ENCODE data around the gene NDUFS1. TPM values are rescaled to one million over a fixed set of nuclear protein-coding genes. Genes with fewer than 3 reads are reported as not detected.
"Not testable (repeated sequence)": the region's sequence is repeated elsewhere in the genome, so short reads cannot be mapped to it uniquely, and the experiment has no call there.

NDUFS1 gene
- 100 to 1,000 TPM in 1 of 2 donors, 10 to 100 TPM in 1; 63.8 to 104 TPM for total RNA-seq

GRCh38 chr2:206159346-206160124 lies at the start of gene NDUFS1, which contains the start of gene EEF1B2:
NDUFS1 (minus strand) TSS chr2:206159444; CDS start chr2:206153678, 5,766 bp downstream.
EEF1B2 (plus strand) TSS chr2:206159895; CDS start chr2:206159980, 85 bp downstream.
- no peaks in the 10 kb centered on the region for H3K9me3 Mint-ChIP-seq
- H3K4me1 Mint-ChIP-seq = peaks cover 36% of the 10 kb centered on the region
- peak within 1 kb of the TSS; percentile 98 for H3K27ac Mint-ChIP-seq
- ATAC-seq (replicated peaks) = peak; percentile 92
- H3K27me3 Mint-ChIP-seq = no peaks in the 10 kb centered on the region
- peaks cover 61% of the 10 kb centered on the region for H3K36me3 Mint-ChIP-seq (ENCODE audit: low read depth)
- peak within 1 kb of the TSS; percentile 95 for H3K4me3 Mint-ChIP-seq

GRCh38 chr2:206208900-206209299 lies 49.7 kb upstream of the NDUFS1 start:
- no peak overlapping the region for H3K4me3 Mint-ChIP-seq
- H3K36me3 Mint-ChIP-seq (ENCODE audit: low read depth) = no peaks in the 10 kb centered on the region
- H3K27me3 Mint-ChIP-seq = no peaks in the 10 kb centered on the region
- H3K9me3 Mint-ChIP-seq = no peaks in the 10 kb centered on the region
- no peak for ATAC-seq (replicated peaks)
- H3K27ac Mint-ChIP-seq = no peak overlapping the region
- no peaks in the 10 kb centered on the region for H3K4me1 Mint-ChIP-seq

DNA sequence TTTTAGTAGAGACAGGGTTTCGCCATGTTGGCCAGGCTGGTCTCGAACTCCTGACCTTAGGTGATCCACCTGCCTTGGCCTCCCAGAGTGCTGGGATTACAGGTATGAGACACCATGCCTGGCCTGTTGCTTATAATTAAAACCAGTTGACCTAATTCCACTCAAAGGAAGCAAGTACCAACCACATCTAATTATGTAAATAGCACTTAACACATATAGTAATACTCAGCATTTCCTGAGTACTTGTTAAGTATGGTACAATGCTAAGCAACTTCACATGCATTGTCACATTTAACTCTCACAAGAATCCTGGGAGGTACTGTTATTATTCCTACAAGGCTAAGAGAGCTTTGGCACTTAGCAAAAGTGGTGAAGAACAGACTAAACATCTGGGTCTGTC lies 48.1 kb upstream of the NDUFS1 start:
- ATAC-seq (replicated peaks); H3K27me3 Mint-ChIP-seq; H3K4me1 Mint-ChIP-seq; H3K27ac Mint-ChIP-seq; H3K9me3 Mint-ChIP-seq; H3K36me3 Mint-ChIP-seq (ENCODE audit: low read depth); H3K4me3 Mint-ChIP-seq: not testable (repeated sequence)

- ATAC-seq (replicated peaks) = no peak
Measured at GRCh38 chr2:206204710-206205109, 45.5 kb upstream of the NDUFS1 start.

GRCh38 chr2:206203331-206203730 lies 44.1 kb upstream of the NDUFS1 start:
- no peaks in the 10 kb centered on the region for H3K4me1 Mint-ChIP-seq
- H3K9me3 Mint-ChIP-seq = no peaks in the 10 kb centered on the region
- no peak overlapping the region for H3K4me3 Mint-ChIP-seq
- no peak for ATAC-seq (replicated peaks)
- H3K27me3 Mint-ChIP-seq = peaks cover 5% of the 10 kb centered on the region
- no peak overlapping the region for H3K27ac Mint-ChIP-seq
- no peaks in the 10 kb centered on the region for H3K36me3 Mint-ChIP-seq (ENCODE audit: low read depth)

More at GRCh38 chr2:206204710-206205109, 45.5 kb upstream of the NDUFS1 start:
- Mint-ChIP-seq H3K9me3 (no peaks in the 10 kb centered on the region), H3K27me3 (peaks cover 5% of the 10 kb centered on the region), H3K4me3 (peak overlapping the region; percentile 7), H3K27ac (no peak overlapping the region), H3K36me3 (ENCODE audit: low read depth) (no peaks in the 10 kb centered on the region), H3K4me1 (no peaks in the 10 kb centered on the region)

DNA sequence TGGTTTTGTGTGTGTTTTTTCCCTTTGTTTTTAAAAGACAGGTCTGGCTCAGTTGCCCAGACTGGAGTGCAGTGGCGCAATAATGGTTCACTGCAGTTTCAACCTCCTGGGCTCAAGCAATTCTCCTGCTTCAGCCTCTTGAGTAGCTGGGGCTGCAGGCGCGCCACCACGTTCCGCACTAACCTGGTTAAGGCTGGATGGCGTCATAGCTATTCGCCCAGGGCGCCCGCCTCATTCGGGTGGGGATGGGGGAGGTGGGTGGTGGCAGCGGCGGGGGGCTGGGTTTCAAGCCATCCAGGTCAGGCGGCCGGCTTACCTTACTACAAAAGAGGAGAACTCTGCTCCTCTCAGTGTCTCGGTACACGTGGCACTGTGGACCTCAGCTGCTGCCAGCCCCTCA lies 43.2 kb upstream of the NDUFS1 start:
- no peaks in the 10 kb centered on the region for H3K36me3 Mint-ChIP-seq (ENCODE audit: low read depth)
- no peak overlapping the region for H3K27ac Mint-ChIP-seq
- no peaks in the 10 kb centered on the region for H3K4me1 Mint-ChIP-seq
- H3K9me3 Mint-ChIP-seq = no peaks in the 10 kb centered on the region
- H3K4me3 Mint-ChIP-seq = no peak overlapping the region
- ATAC-seq (replicated peaks) = no peak
- H3K27me3 Mint-ChIP-seq = peaks cover 9% of the 10 kb centered on the region

GRCh38 chr2:206201075-206201848 lies 42.0 kb upstream of the NDUFS1 start:
- Mint-ChIP-seq H3K36me3 (ENCODE audit: low read depth) (no peaks in the 10 kb centered on the region), H3K27me3 (peaks cover 9% of the 10 kb centered on the region), H3K27ac (no peak overlapping the region), H3K9me3 (no peaks in the 10 kb centered on the region), H3K4me1 (no peaks in the 10 kb centered on the region), H3K4me3 (no peak overlapping the region)
- no peak for ATAC-seq (replicated peaks)

- H3K4me3 Mint-ChIP-seq = no peak overlapping the region
- no peaks in the 10 kb centered on the region for H3K9me3 Mint-ChIP-seq
- H3K27ac Mint-ChIP-seq = no peak overlapping the region
- no peak for ATAC-seq (replicated peaks)
- H3K36me3 Mint-ChIP-seq (ENCODE audit: low read depth) = no peaks in the 10 kb centered on the region
- no peaks in the 10 kb centered on the region for H3K4me1 Mint-ChIP-seq
- peaks cover 7% of the 10 kb centered on the region for H3K27me3 Mint-ChIP-seq
Measured at GRCh38 chr2:206198677-206199076, 39.4 kb upstream of the NDUFS1 start.

DNA sequence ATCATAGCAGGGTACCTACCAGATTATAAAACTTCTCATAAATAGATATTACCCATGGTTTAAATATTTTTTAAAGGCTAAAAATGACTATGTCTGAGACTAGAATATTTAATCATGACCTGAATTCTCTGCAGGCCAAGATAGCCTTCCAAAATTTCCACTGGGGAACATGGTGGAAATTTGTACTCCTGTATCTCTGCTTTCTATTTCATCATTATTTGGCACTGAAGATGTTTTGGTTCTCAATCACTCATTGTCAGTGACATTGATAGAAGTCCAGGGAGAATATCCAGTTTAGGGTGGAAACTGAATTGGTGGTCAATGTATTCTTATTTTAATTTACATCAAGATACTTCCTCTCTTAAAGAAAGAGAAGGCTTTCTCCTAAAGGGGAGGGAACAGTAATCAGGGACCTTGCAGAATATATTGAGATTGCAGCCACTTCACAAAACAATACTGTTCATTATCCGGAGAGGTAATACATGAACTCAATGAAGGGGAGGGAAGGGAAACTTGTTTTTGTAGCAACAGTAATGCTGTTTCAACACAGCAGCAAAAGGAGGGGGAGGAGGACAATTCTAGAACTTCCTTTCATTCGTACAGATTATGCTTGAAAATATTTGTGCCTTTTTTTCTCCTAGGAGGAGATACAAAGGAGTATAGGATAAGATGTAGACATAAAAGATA lies 34.6 kb upstream of the NDUFS1 start:
- no peak overlapping the region for H3K4me3 Mint-ChIP-seq
- H3K9me3 Mint-ChIP-seq = no peaks in the 10 kb centered on the region
- no peaks in the 10 kb centered on the region for H3K4me1 Mint-ChIP-seq
- H3K27ac Mint-ChIP-seq = no peak overlapping the region
- no peaks in the 10 kb centered on the region for H3K36me3 Mint-ChIP-seq (ENCODE audit: low read depth)
- peaks cover 7% of the 10 kb centered on the region for H3K27me3 Mint-ChIP-seq
- no peak for ATAC-seq (replicated peaks)

- Mint-ChIP-seq H3K4me1 (no peaks in the 10 kb centered on the region), H3K36me3 (ENCODE audit: low read depth) (no peaks in the 10 kb centered on the region), H3K9me3 (no peaks in the 10 kb centered on the region), H3K4me3 (no peak overlapping the region), H3K27me3 (peaks cover 3% of the 10 kb centered on the region), H3K27ac (no peak overlapping the region)
- ATAC-seq (replicated peaks) = no peak
Measured at GRCh38 chr2:206192157-206192556, 32.9 kb upstream of the NDUFS1 start.

- Mint-ChIP-seq H3K27me3 (peaks cover 3% of the 10 kb centered on the region), H3K4me1 (no peaks in the 10 kb centered on the region), H3K27ac (no peak overlapping the region), H3K4me3 (no peak overlapping the region), H3K36me3 (ENCODE audit: low read depth) (no peaks in the 10 kb centered on the region), H3K9me3 (no peaks in the 10 kb centered on the region)
- no peak for ATAC-seq (replicated peaks)
Measured at GRCh38 chr2:206190689-206191088, 31.4 kb upstream of the NDUFS1 start.

DNA sequence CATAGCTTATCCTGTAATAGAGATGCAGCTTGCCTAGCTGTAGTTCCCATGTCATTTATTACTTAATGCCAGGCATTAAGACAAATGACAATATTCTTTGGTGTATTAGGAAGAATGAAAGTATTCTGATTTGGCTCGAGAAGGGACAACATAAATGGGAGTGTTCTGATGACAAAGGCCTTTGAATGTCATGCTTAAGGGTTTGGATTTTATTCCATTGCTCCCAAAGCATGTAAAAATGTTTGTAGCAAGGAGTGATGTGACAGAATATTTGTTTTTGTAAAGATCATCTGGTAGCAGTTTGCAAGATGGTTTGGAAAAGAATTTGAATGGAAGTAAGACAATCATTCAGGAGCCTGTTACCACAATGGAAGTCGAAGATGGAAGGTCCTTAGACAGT lies 30.9 kb upstream of the NDUFS1 start:
- Mint-ChIP-seq H3K4me1 (no peaks in the 10 kb centered on the region), H3K4me3 (no peak overlapping the region), H3K36me3 (ENCODE audit: low read depth) (no peaks in the 10 kb centered on the region), H3K27ac (no peak overlapping the region), H3K27me3 (peaks cover 3% of the 10 kb centered on the region), H3K9me3 (no peaks in the 10 kb centered on the region)
- ATAC-seq (replicated peaks) = no peak

GRCh38 chr2:206189691-206190090 lies 30.4 kb upstream of the NDUFS1 start:
- H3K4me1 Mint-ChIP-seq = no peaks in the 10 kb centered on the region
- peaks cover 3% of the 10 kb centered on the region for H3K27me3 Mint-ChIP-seq
- no peak overlapping the region for H3K27ac Mint-ChIP-seq
- ATAC-seq (replicated peaks) = no peak
- H3K9me3 Mint-ChIP-seq = no peaks in the 10 kb centered on the region
- no peak overlapping the region for H3K4me3 Mint-ChIP-seq
- no peaks in the 10 kb centered on the region for H3K36me3 Mint-ChIP-seq (ENCODE audit: low read depth)

DNA sequence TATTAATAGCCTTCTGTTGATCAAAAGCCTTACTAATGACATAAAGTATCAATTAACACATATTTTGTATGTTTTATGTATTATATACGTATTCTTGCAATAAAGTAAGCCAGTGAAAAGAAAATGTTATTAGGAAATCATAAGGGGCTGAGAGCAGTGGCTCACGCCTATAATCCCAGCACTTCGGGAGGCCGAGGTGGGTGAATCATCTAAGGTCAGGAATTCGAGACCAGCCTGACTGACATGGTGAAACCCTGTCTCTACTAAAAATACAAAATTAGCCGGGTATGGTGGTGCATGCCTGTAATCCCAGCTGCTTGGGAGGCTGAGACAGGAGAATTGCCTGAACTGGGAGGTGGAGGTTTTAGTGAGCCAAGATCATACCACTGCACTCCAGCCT lies 22.3 kb upstream of the NDUFS1 start:
- not testable (repeated sequence) for H3K4me1 Mint-ChIP-seq

More for the DNA sequence above, 22.3 kb upstream of the NDUFS1 start:
- not testable (repeated sequence) for H3K27me3 Mint-ChIP-seq; H3K4me3 Mint-ChIP-seq; H3K27ac Mint-ChIP-seq; ATAC-seq (replicated peaks); H3K9me3 Mint-ChIP-seq; H3K36me3 Mint-ChIP-seq (ENCODE audit: low read depth)

Data from activated T-helper 17 cell treated with anti-CD3 and anti-CD28 coated beads, Interleukin-2, amount 50 U/mL, for 72 hours (primary cell).